WERI-Rb-1 (cell line): Measurements from ENCODE around the gene FUT7.
"Not testable (repeated sequence)": the region's sequence is repeated elsewhere in the genome, so short reads cannot be mapped to it uniquely, and the experiment has no call there.

Experiments used
- DNase-seq: peaks from one replicate; pipeline ENCODE4 v3.0.0-alpha.2; 2020
- H3K27ac ChIP-seq: fragments of 250-450 bp; sonication (Bioruptor Pico); 2 replicates; pipeline ENCODE4 v1.5.1; 2020; ENCODE audit warnings: mild to moderate bottlenecking, moderate library complexity
- H3K27me3 ChIP-seq: fragments of 250-450 bp; sonication (Bioruptor Pico); 2 replicates; pipeline ENCODE4 v1.5.1; 2021; ENCODE audit warnings: mild to moderate bottlenecking, low read depth, moderate library complexity; ENCODE audit not compliant: insufficient read depth, severe bottlenecking
- H3K36me3 ChIP-seq: fragments of 250-450 bp; sonication (Bioruptor Pico); 2 replicates; pipeline ENCODE4 v1.5.1; 2020; ENCODE audit warnings: mild to moderate bottlenecking, moderate library complexity
- H3K4me3 ChIP-seq: 2 replicates; pipeline ENCODE4 v1.5.1; 2011; ENCODE audit warnings: low read depth, mild to moderate bottlenecking, control low read depth, low read length
- H3K9me3 ChIP-seq: fragments of 250-450 bp; sonication (Bioruptor Pico); 2 replicates; pipeline ENCODE4 v1.5.1; 2021; ENCODE audit warnings: mild to moderate bottlenecking, moderate library complexity; ENCODE audit not compliant: severe bottlenecking
- CTCF ChIP-seq: IDR thresholded peaks from 2 replicates; pipeline ENCODE4 v1.5.1; 2011; ENCODE audit warnings: low read depth, mild to moderate bottlenecking, control low read depth, inconsistent platforms, low read length

Gene FUT7

GRCh38 chr9:137035937-137036336 is 4.0 kb upstream of the FUT7 start:
- no peak for DNase-seq
- Histone ChIP-seq H3K9me3 (no peaks in the 10 kb centered on the region), H3K27me3 (no peaks in the 10 kb centered on the region), H3K27ac (no peak overlapping the region), H3K36me3 (peaks cover 23% of the 10 kb centered on the region), H3K4me3 (no peak overlapping the region)
- TF ChIP-seq CTCF = no peak

- H3K9me3 ChIP-seq = no peaks in the 10 kb centered on the region
- no peak for TF ChIP-seq CTCF
- H3K4me3 ChIP-seq = no peak overlapping the region
- H3K36me3 ChIP-seq = peaks cover 20% of the 10 kb centered on the region
- no peaks in the 10 kb centered on the region for H3K27me3 ChIP-seq
- DNase-seq = no peak
- no peak overlapping the region for H3K27ac ChIP-seq
Observed at GRCh38 chr9:137035507-137035834, 3.6 kb upstream of the FUT7 start.

GRCh38 chr9:137034709-137035506 is 3.0 kb upstream of the FUT7 start:
- Histone ChIP-seq H3K36me3 (peaks cover 18% of the 10 kb centered on the region), H3K27ac (no peak overlapping the region), H3K27me3 (no peaks in the 10 kb centered on the region), H3K9me3 (no peaks in the 10 kb centered on the region), H3K4me3 (peak overlapping the region; percentile 9; the same call in 1 of the 2 replicates)
- peak; percentile 90 for DNase-seq
- peak; percentile 96 for TF ChIP-seq CTCF

GRCh38 chr9:137034039-137034708 is 2.3 kb upstream of the FUT7 start:
- Histone ChIP-seq H3K27me3 (no peaks in the 10 kb centered on the region), H3K9me3 (no peaks in the 10 kb centered on the region), H3K27ac (no peak overlapping the region), H3K4me3 (no peak overlapping the region), H3K36me3 (peaks cover 11% of the 10 kb centered on the region)
- no peak for DNase-seq
- no peak for TF ChIP-seq CTCF

GRCh38 chr9:137033481-137033880 is 1.6 kb upstream of the FUT7 start:
- not testable (repeated sequence) for H3K27ac ChIP-seq, H3K27me3 ChIP-seq, H3K4me3 ChIP-seq, H3K9me3 ChIP-seq, DNase-seq, H3K36me3 ChIP-seq

- H3K27me3 ChIP-seq = no peaks in the 10 kb centered on the region
- no peak for TF ChIP-seq CTCF
- no peaks in the 10 kb centered on the region for H3K9me3 ChIP-seq
- DNase-seq = no peak
- no peak overlapping the region for H3K27ac ChIP-seq
- H3K36me3 ChIP-seq = no peaks in the 10 kb centered on the region
- no peak overlapping the region for H3K4me3 ChIP-seq
Observed at GRCh38 chr9:137032858-137033257, 970 bp upstream of the FUT7 start.
